Activated CD4-positive, alpha-beta T cell treated with anti-CD3 and anti-CD28 coated beads, Interleukin-2, amount 50 U/mL, for 16 hours (primary cell): ENCODE data around the gene USP6NL.
A peak's percentile ranks its signal among the peaks of the same experiment; 100 is the strongest.

Experiments
- DNase-seq: peaks from one replicate; pipeline ENCODE4 v3.0.0-alpha.2; 2020

Gene USP6NL

DNA sequence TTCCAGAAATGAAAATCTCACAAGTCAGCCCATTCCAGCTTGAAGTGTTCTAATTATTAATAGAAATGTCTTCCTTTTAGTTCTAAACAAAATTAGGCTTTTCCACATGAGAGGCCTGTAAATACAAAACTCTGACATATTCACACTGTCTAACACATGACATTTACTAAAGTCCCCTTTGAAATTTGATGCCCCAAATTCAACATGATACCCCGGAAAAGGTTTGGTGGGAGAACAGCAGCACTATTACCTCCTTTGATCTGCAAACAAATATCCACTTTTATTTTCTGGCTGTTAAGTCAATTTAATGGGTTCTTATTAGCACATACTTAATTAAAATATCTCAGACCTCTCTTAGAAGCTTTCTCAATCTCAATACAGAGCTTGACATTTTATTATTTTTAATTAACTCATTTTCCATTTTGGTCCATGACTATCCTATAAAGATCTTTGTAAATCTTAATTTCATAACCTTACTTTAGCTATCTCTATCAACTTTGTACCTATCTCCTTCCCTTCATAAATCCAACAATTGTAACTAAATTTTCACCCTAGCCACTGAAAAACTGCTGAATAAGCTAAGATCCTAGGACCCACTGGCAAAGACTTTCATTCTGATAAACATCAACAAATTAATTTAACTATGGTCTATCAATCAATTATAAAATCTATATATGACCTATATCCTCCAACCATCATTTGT, 63.2 kb downstream of the USP6NL start:
- no peak for DNase-seq

DNA sequence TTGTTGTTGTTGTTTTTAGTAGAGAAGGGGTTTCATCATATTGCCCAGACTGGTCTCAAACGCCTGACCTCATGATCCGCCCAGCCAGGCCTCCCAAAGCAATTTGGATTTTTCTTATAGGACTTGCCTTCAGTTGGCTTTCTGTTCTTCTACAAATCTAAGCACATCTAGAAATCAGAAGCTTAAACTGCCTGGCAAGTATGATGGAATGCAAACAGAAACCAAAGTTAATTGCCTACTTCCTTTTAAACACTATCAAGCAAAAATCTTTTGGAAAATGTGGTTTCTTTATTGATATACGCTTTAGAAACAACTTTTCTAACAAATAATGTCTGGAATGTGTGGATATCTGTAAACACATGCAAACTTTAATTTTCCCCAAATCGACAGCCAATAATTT, 64.9 kb downstream of the USP6NL start:
- DNase-seq, result no peak

DNA sequence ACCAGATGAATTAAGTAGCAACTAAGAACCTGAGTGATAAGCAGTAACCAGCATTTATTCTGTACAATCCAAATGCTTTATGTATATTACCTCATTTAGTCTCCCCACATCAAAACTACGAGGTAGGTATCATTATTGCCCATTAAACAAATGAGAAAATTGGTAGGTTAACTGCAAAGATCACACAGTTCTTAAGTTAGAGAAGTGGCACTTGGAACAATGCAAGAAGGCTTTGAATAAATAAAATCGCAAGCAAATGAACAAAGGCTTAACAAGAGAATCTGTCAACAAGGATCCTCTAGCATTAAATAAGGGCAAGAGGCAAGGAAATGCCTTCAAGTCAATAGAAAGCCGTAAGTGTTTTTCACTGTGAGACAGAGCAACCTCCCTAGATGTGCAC, 70.2 kb downstream of the USP6NL start:
- DNase-seq, result no peak

DNA sequence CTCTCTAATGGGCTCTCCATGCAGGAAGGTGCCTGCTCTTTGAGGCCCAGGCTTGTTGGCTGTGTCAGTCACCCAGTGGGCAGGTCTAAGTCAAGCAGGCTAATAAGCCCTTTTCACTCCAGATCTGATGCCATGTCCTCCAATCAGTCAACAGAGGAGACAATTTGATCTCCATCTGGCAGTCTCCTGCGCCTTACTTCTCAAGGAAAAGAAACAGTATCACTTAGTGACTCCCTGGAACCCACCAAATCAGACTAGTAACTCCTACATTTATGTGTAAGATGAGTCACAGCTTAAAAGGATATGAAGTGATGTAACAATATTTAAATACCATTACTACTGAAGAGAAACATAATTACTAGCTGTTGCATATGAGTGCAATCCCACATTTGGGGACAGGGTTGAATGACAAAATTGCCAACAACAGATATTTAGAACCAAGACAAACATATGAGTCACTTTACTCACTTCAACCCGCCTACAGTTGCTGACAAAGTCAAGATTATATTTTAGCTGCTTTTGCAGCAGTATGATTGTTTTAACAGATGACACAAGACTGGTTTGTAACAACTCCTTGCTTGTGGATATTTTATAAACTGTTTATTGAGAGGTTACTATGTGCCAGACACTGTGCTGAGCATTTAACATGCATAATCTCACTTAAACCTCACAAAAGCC, 72.1 kb downstream of the USP6NL start:
- DNase-seq, result no peak

DNA sequence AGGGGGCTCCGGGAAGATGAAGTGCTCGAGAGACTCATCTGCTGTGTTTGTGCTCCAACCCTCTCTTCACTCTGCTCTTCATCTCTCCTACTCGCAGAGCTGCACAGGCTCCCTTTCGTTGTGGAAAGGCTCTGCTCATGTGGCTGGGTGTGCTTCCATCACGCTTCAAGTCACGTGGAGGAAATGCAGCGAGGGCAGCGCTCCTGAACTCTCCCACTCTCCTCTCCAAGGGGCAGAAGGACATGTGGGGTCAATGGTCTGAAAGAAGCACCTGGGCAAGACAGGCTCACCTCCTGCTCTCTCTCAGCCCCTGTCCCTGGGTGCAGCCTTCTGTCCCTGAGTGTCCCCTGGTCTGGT, 72.6 kb downstream of the USP6NL start:
- no peak for DNase-seq

DNA sequence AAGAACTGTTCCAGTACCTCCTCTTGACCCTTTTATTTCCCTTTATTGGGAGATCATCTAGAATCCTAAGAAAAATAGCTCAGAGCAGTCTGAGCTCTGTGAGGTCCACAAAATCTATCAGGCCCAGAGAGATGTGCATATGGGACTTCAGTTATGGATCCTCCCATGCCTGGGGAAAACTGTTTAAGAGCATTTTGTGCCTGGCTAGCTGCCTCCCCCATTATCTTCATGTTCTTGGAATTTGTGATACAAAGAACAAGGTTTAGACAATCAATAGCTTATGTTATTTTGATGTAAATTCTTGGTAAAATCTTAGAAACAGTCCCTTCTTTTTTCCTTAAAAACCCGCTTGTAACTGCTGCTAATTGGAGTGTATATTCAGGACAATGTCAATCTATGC, 75.2 kb downstream of the USP6NL start:
- DNase-seq, result no peak

DNA sequence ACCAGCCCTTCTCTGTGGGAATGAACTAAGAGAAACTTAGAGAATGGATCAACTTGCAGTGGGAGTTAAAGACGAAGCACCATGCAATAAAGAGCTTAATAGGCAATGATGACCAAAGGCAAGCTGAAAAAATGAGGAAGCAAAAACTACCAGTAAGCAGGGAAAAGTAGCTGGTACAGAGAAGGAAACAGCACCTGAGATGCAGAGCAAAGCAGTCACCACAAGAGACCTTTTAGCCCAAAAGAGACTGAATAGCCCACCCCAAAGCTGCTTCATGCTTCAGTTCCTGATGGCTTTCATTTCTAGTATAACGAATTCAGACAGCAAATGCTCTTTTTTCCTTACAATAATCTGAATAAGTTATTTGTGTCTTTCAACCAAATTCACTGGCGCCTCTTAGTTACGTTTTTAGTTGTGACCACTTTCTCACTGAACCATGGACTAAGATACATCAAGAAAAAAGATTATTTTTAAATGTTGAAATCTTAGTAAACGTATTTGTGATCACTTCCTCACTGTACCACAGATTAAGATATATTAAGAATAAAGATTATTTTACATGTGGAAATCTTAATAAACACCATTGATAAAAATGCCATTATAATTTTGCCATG, 76.0 kb downstream of the USP6NL start:
- no peak for DNase-seq

DNA sequence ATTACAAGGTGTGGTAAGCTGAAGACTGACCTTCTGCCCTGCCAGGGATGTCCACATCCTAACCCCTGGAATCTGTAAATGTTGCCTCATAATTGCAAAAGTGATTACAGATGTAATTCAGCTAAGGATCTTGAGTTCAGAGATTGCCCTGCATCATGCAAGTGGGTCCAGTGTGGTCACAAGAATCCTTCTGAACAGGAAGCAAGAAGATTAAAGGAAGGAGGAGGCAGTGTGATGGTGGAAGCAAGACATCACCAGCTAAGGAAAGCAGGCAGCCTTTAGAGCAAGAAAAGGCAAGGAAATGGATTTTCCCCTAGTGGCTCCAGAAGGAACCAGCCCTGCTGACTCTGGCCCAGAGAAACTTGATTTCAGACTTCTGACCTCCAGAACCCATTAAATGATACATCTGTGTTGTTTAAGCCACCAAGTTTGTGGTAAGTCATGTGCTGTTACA, 78.1 kb downstream of the USP6NL start:
- no peak for DNase-seq

DNA sequence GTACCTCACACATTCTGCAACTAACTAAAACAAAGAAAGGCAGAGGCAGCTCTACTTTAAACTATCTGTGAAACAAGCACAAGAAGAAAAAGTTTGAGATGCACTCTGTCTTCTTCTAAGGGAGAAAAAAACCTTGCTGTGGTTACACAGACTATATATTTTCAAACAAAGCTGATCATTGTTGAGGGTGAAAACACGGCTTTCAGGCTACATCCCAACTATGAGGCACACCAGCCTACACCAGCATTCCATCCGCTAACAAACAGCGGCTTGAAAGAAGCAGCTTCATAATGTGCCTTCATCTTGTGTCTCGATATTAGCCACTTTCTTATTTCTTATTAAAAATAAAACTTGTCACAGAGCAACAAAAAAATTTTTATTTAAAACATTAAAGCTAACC, 79.1 kb downstream of the USP6NL start:
- DNase-seq, result no peak

DNA sequence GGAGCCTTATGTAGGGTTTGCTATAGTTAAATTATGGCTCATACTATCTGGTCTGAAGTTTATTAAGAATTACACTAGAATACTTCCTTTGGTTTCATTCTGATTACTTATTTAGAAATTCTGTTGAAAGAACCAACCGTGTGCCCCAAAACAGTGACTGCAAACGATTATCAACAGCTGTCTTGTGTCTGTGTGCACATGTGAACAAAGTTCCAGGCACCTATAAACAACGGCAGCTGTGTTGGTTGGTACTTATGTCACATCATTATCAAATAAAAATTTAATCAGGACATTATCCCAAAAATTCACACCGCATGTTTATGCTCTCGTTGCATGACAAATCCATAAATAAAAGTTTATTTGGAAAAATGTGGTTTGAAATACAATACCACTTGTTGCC, 80.6 kb downstream of the USP6NL start:
- DNase-seq, result no peak

DNA sequence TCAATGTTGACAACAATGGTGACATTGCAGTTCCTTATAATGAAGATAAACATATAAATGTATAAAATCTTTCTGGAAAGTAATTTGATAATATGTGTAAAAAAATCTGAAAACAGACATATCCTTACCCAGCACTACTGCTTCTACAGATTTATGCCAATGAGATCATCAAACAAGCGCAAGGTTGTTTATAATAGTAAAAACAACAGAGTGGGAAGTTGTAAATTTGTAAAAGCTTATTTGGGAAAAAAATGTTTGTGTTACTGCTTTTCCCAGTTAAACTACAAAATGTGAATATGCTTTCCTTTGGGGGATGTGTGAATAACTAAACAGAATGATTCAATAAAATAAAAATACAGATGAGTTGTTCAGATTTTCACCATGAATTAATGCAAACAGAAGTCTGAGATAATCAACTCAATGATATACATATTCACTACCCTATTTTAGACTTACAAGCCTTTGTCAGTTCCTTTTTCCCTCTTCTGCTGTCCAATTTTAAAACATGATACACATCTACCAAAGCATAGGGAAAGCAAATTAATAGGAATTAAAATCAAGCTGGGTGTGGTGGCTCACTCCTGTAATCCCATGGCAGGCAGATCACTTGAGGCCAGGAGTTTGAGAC, 82.1 kb downstream of the USP6NL start:
- DNase-seq, result no peak

DNA sequence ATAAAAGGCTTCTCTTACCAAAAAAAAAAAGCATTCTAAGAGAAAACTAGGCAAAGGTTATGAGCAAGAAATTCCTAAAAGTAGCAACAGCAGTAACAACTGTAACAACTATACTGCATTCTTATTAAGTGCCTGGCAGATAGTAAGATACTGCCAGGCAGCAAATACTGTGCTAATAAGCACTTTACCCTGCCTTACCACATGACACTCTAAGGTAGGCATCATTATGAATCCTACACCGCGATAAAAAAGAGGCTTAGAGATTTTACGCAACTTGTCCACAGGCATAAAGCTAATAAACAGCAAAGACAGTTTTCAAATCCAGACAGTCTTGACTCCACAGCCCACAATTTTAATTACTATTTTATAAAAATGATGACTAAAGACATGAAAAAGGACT, 83.2 kb downstream of the USP6NL start:
- no peak for DNase-seq

DNA sequence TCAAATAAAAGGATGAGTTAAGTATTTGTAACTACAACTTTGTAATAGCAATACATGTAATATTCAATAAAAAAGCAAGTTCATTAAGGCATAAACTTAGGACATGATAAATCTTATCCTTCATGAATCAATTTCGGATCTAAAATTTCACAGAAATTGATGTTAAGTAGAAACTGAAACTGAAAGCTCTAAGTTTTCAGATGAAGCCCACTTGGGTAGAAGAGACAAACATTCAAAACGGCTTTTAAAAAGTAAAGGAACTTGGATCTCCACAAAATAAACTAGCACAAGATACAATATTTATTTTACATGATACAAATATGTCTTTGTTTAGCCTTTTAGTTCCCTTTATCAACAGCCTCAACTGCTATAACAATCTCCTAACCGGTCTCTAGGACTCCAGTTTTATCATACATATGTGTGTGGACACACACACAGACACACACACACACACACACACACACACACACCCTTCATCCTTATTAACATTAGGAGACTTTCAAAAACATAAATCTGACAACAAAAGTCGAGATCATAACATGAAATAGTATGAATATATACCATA, 83.7 kb downstream of the USP6NL start:
- no peak for DNase-seq

DNA sequence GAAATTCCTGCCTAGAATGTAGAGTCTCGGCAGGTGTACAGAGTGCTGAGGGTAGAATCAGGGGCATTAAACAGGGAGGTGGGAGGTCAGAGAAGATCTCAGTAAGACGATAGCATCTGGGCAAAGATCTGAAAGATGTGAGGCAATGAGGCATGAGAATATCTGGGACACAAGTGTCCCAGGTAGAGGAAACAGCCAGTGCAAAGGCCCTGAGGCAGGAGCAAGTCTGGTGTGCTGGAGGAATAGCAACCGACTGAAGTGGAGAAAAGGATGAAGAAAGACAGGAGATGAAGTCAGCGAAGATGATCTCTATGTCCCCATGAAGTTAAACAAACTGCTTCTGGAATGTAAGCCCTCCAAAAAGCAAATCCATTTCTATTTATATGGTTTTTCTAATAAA, 84.4 kb downstream of the USP6NL start:
- no peak for DNase-seq

DNA sequence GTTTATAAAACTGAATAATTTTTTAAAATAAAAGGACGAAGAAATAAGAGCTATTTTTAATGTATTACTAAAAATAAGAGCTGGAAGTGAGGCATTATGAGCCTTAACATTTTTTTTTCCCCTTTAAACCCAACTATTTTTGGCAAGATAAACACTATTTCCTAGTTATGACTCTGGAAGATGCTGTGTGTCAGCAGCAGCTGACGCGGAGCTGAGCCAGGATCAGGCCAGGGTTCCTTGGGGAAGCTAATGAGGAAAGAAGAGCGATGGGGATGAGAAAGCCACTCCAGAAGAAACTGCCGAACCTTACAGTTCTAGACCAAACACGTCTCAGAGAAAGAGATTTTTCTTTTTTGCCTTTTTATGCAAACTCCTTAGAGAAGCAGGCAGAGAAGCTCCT, 85.9 kb downstream of the USP6NL start:
- no peak for DNase-seq

DNA sequence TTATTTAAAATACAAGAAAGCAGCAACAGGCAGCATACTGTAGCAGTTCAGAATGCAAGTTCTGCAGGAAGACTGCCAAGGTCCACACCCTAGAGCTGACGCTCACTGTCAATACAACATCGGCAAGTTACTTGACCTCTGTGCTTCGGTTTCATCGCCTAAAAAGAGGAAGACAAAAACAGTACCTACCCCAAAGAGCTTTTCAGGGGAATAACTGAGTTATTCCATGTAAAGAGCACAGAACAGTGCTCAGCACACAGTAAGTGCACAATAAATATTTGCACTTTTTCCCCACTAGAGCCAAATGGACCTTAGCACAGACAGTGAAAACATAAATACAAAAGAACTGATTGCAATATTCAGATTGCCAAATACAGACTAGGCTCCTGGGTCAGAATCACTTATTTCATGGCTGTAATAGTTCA, 88.6 kb downstream of the USP6NL start:
- no peak for DNase-seq

DNA sequence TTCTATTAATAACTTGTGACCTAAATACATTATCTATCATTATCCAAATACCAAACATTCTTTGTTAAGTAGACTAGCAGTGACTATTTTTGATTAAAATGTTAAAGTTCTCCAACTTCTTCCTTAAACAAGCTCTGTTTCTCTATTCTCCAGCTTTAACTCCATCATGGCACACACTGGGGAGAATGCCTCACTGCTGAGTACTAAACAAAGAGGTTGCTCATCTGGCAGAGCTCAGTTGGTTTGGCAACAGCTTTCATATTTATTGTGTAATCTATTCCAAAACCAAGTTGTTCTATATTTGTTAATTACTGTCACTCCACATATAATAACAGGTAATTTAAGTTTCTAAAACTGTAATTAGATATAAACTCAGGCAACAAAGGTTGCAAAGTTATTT, 89.6 kb downstream of the USP6NL start:
- DNase-seq, result no peak

DNA sequence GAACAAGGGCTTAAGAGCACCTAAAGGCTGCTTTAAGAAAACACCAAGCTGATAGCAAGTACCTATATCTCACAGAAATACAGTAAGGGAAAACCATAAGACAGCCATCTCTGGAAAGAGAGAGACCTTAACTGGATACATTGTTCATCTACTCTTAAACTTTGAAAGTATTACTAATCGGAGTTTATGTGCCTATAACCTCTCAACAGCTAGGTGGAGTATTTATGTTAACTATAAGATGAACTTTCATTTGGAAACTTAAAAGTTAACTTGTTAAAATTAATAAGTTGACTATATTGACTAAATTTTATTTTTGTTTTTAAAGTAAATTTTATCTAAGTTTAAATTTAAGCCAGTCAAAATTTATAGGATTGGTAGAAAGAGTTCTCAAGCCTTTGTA, 90.6 kb downstream of the USP6NL start:
- DNase-seq, result no peak

DNA sequence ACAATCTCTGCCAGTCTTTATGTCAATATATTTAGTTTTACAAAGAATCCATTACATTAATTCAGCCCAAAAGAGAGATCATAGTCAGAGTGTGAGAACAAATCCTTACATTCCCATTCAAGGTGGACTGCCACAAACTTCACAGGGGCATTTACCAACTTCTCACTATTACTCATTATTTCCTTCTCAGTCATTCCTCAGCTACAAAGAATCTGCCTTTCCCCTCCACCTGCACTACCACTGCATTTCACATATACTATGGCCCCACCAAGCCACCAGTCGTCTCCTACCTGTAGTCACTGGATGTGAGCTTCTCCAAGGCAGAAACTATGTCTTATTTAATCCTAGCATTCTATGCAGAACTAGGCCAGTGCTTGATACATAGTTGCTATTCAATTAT, 94.3 kb downstream of the USP6NL start:
- DNase-seq, result peak; percentile 57

DNA sequence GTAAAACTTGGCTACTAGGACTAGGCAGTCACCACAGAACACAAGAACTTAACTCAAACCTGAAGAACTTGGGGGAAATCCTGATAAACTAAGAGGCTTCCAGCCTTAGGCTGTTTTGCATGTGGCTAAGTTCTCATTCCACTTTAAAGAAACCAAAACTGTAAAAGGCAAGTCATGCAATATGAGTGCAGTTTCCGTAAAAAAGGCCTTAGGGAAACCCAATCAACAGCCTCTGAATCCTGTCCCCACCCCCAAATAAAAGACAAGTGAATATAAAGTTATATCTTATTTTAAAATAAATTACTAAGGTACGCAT, 95.1 kb downstream of the USP6NL start:
- DNase-seq, result peak; percentile 59

DNA sequence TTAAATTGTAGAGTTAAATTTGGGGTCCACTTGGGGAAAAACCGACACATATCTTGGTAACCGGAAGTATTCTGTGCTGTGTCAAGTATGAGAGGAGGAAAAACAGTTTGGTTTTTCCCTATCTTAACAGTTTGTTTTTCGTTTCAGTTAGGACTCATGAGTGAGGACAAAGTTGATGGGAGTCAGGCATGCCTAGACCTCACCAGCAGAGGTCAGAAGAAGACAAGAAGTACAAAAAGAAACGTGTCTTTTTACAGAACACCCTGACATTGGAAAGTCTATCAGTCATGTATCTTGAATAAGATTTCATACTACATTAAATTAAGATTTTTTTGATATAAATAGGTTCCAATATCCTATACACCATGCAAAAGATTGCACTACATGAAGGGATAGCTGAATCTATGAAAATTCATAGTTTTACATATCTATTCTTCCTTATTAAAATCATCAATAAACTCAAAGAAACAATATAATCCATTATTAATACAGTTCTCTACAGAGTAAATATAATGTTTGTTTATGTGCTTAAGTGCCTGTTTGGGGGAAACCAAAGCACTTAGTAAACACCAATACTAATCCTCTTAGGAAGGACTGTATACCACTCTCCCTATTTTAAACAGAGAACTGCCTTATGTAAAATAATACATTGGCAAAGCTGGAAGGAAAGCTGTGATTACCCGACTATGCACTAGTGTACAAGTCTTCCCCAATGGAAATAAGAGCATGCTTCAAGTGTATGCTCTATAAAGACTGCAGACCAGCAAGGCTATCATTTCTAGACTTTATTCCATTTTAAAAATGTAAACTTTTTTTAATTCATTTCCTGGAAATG, 95.6 kb downstream of the USP6NL start:
- peak; percentile 68 for DNase-seq

DNA sequence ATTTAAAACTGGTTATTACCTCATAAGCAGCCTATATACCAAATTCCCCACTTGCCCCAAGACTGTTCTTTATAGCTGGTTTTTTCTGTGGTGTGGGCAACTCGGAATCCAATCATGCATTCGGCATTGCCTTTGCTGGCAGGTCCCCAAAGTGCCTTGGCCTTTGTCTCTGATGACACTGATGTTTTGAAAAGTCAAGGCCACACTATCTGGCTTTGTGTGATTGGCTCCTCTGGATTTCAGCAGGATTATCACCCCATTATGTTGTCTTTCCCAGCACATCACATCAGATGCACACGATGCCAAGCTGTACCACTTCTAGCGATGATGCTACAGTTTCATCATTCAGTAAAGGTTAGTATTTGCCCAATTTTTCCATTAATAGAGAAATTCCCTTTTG, 97.7 kb downstream of the USP6NL start:
- no peak for DNase-seq

DNA sequence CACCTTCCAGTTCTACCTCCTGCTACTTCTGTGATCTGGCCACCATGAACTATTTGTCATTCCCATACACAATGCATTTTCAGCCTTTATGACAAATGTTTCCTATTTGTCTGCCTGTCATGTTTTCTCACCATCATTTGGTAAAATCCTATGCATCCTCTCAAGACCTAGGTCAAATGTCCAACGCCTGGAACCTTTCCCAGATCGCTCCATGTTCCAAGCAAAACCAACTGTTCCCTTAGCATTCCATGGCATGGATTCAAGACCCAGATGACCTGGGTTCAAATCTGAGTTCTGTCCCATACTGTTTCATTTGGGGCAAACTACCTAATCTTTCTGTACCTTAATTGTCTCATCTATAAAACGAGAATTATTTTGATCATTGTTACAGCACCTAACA, 98.9 kb downstream of the USP6NL start:
- DNase-seq, result no peak
